Lower leg skin (tissue), 3 donors: ENCODE results near the gene ST3GAL4.

Experiments used
- CTCF ChIP-seq, 3 donors: fragments of 450-650 bp; IDR thresholded peaks; one replicate each; pipeline ENCODE4 v1.5.1; 2016; ENCODE audit warnings: antibody characterized with exemption in 3 of 3, mild to moderate bottlenecking in 3 of 3, moderate library complexity in 2 of 3
- POLR2A ChIP-seq, 2 donors: fragments of 450-650 bp; IDR thresholded peaks; one replicate each; pipeline ENCODE4 v1.6.1; 2016 to 2017; ENCODE audit warnings: antibody characterized with exemption in 2 of 2, mild to moderate bottlenecking in 1 of 2, moderate library complexity in 1 of 2

- TF ChIP-seq CTCF (IDR thresholded peaks at IDR 0.05) (no peak), POLR2A (IDR thresholded peaks at IDR 0.05) (no peak)
These were observed 79.5 kb downstream of the ST3GAL4 start for GRCh38 chr11:126434950-126435335.
